Non-pigmented ciliary epithelial cell (primary cell): Measurements from ENCODE around the gene RASSF10.

ENCODE experiments used
- DNase-seq: peaks from one replicate; pipeline ENCODE4 v3.0.0-alpha.2; 2010; ENCODE audit warnings: low read depth

RASSF10 gene

GRCh38 chr11:13008625-13009475 lies at the start of gene RASSF10:
RASSF10 (plus strand) TSS chr11:13009316; CDS start chr11:13009577, 261 bp downstream.
- DNase-seq = no peak

GRCh38 chr11:12961615-12962014 lies 47.5 kb upstream of the RASSF10 start:
- DNase-seq = no peak

DNA sequence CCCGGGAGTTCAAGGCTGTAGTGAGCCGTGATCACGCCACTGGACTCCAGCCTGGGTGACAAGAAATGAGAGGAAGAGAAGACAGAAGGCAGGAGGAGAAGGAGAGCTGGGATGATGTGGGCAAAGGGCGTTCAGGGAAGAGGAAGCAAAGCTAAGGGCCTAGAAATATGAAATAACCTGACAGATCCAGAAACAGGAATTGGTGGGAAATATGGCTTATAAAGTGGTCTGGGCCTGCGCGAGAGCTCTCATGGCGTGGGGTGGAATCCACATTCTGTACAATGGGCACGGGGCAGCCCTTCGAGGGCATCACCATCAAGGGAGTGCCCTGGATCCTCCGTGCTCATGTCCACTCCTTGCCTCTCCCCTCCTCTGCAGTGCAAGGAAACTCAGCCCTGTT lies 46.8 kb upstream of the RASSF10 start:
- DNase-seq = no peak

- DNase-seq = no peak
Observed at GRCh38 chr11:12963051-12963450, 46.1 kb upstream of the RASSF10 start.

DNA sequence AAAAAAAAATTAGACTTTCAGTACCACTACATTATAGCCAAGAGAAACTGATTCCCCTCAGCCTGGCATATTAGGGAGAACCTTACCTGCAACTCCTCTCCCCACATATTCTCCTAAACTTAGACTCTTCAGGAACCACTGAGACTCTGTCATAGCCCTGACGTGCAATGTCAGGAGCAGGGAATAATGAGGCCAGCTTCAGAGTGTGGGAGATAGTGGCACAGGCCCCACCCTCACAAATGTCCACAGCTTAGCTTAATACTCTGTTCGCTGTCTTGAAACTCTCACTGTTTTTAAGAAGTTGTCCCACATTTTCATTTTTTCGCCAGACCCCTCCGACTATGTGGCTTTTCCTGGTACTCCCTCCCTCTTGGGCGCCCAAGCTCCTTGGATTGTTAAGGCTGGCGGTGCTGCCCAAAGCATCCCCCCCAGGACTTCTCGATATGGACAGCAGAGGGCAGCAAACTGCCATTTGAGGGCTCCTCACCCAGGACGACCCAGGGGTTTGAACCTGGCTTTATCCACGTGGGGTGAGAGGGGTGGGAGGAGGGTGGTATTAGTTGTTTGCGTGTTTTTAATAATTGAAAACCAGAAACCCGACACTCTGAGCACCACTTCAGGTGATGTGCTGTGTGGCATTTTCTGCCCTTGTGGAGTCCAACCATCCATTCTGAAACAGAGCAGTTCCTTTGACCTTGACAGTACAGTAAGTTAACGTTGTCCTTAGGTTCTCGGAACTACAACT lies 45.2 kb upstream of the RASSF10 start:
- DNase-seq = peak; percentile 9

GRCh38 chr11:12964650-12965049 lies 44.5 kb upstream of the RASSF10 start:
- no peak for DNase-seq

DNA sequence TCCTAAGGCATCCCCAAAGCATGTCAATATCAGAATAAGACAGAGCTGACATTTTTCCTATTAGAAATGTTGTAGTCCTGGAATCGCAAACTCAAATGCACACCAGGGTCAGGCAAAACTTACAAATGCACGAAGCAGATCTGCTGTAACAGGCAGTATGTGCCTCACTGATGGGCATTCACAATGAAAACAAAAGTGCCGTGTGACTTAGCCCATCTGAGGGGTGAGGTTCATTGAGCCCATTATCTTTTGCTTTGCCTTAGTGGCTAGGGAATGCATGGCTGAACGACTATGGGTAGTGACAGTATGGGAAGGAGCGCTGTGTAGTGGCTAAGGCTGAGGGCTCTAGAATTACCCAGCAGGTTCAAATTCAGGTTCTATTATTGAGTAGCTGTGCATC lies 43.1 kb upstream of the RASSF10 start:
- DNase-seq = no peak

- no peak for DNase-seq
Observed at GRCh38 chr11:12968101-12968500, 41.0 kb upstream of the RASSF10 start.

DNA sequence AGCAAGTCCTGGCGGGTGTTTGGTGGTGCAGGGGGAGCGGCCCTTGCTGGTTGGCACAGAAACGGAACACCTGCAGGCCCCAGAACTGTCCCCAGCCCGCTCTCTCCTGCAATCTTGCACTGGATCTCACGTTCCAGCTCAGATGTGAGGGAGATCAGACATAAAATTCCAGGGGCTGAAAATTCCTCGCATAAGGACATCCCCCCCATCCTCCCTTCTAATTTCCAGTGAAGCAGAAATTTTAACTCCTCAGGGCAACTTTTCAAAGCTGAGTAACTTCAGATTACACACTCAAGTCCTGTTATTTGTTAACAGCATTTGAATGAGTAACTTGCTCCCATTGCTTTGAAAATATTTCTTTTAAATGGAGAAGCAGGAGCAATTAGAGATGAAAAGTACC lies 40.3 kb upstream of the RASSF10 start:
- DNase-seq = no peak

DNA sequence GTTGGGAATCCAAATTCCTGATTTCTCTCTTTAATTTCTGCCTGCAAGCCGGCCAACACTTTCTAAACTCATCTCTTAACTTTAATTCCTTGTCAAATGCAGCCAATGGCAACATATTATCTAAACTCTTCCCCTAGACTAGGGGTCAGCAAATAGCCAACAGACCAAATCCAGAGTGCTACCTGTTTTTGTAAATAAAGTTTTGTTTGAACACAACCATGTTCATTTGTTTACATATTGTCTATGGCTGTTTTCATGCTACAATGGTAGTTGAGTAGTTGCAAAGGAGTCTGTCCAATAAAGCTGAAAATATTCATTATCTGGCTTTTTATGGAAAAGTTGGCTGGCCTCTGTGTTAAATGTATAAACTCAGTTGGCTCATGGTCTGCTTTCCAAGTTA lies 37.2 kb upstream of the RASSF10 start:
- DNase-seq = no peak

DNA sequence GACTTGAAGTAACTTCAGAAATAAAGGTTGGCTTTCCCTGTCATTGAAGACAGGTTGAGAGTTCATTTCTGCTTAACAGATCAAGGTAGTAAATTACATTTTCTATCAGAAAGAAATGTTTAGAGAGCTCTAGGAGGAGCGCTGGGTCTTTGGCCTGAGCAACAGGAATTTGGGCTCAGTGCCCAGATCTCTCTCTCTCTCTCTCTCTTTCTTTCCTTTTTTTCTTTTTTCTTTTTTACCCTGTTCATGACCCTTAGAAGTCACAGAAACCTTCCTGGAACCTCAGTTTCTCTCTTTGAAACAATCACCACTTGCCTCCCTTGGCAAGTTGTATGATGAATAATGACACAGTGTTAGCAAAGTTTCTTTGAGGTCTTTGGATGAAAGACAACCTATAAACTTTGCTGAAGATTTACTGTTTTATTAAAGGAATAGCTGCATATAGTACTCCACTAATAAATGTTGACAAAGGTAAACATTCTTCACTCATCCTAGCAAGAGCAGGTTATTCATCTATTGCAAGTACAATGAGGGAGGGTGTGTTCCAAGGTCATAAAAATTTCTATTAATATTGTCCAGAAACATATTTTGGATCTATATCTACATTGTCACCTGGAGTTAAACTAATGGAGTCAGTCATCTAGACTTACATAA lies 35.5 kb upstream of the RASSF10 start:
- no peak for DNase-seq

DNA sequence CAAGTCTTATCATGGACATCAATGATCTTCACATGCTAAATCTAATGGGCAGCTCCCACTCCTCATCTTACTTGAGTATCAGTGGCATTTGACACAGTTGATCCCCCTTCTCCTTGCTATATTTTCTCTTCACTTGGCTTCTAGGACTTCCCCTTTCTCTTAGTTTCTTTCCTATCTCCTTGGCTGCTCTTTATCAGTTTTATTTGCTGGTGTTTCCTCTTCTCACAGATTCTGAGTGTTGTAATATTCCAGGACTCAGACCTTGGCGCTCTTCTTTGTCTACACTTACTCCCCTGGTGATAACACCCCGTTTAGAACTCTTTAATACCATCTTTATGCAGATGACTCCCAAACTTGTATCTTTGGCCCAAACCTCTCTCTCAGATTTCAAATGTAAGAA lies 33.9 kb upstream of the RASSF10 start:
- no peak for DNase-seq

DNA sequence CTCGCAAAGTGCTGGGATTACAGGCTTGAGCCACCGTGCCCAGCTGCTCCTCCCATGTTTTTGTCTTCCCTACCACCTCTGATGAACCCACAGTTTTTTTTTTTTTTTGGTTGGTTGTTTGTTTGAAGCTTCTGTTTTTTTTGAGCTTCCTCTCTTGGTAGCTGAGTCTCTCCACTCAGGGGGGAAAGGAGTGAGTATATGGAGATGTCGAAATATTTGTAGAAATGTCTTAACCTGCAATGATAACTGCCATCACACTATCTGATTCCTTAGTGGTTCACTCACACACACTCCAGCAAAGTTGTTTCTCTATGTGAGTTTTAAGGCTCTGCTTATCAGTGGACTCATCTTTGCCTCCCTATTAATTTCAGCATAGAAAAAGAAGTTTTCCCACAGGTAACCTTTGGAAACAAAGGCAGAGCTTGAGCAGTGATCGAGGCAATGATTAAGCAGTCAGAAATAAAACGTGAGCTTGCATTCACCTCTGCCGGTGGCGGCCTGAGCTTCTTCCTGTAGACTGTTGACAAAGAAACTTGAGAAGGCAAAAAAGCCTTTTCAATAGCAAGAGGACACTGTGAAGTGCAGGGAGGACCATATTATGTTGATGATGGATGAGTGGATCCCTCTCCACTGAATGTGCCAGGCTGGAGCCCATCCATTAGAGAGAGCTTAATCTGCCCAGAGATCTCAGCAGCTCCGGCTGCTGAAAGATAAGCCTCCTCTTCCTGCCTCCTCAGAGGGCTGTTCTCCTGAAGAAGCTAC lies 29.0 kb upstream of the RASSF10 start:
- no peak for DNase-seq

DNA sequence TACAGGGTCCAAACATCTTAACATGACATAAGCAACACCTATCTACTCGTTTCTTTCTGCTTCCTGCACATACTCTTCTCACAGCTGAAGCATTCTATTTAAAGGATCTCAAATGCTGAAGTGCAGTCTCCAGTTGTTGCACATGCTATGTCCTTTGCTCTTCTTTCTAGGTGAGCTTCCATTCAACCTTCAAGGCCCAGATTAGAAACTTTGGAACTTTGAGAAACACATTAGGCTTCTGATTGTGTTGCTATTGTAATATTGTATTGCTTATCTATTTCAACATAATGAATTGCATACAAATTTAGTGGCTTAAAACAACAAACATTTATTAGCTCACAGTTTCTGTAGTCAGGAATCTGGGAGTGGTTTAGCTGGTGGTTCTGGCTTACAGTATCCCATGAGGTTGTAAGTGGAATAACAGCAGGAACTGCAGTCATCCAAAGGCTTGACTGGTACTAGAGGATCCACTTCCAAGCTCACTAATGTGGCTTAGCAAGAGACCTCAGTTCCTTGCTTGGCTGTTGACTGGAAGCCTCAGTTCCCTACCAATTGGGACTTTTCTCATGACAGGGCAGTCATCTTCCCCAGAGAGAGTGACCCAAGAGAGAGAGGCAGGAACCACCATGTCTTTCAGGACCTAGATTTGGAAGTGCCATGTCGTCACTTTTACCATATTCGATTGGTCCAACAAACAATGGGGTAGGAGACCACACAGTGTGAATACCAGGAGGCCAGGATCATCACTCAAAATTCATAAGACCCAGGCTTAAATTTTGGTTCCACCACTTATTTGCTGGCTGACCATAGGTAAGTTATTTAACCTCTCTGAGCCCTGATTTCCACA lies 27.2 kb upstream of the RASSF10 start:
- DNase-seq = no peak

- DNase-seq = no peak
Observed at GRCh38 chr11:12983336-12983735, 25.8 kb upstream of the RASSF10 start.

DNA sequence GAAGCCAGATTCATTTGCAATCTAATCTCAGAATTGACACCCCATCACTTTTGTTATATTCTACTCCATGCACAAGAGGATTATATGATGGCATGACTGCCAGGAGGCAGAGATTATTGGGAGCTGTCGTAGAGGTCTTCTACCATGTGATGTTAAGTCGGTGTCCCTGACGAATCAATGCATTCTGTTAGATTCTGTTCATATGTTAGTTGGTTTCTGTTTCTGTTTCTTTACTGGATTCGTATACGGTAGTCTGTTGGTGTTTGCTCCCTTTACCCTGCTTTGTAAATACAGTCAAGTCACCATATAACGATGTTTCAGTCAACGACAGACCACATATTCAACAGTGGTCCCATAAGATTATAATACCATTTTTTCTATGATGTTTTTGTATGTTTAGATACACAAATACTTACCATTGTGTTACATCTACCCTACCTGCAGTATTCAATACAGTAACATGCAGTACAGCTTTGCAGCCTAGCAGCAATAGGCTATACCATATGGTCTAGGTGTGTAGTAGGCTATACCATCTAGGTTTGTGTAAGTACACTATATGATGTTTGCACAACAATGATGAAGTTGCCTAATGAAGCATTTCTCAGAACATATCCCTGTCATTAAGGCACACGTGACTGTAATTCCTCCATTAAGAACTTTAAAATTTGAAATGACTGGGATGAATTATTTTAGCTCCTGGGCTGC lies 22.8 kb upstream of the RASSF10 start:
- DNase-seq = no peak

DNA sequence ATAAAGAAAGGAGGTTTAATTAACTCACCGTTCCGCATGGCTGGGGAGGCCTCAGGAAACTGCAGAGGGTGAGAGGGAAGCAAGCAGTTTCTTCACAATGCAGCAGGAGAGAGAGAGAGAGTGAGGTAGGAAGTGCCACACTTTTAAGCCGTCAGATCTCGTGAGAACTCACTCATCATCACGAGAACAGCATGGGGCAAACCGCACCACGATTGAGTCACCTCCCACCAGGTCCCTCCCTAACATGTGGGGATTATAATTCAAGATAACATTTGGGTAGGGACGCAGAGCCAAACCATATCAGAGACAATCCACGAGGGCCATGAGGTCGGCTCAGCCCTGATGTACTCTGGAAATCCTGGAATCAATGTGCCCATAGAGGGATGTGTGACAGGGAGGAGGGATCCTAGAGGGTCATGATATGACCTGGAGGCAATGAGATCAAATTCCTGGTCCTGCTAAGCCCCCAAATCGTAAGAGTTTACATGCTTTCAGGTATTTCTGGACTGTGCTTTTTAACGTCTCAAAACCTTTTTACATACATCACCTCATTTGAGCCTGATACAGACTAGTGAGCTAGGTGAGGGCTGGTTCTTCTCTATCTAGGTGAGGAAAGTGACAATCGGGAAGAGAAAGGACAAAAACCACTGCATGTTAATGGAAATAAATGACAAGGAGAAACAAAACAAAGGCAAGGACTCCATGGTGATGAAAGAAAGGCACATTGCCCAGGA lies 19.5 kb upstream of the RASSF10 start:
- DNase-seq = peak; percentile 11

DNA sequence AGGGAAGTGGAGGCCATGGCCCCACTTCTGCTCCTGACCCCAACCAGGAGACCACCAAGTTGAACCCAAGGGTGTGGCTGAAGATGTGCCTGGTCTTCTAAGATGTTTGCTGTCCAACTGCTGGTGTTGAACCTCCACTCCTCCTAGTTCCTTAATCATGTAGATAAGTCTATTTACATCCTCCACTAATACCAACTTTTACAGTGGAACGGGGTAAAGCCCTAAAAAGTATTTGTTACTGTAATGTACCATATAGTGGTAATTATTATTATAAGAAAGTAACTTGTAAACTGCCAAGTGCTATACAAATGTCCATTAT lies 19.0 kb upstream of the RASSF10 start:
- DNase-seq = no peak

- no peak for DNase-seq
Observed at GRCh38 chr11:12991426-12991825, 17.7 kb upstream of the RASSF10 start.

DNA sequence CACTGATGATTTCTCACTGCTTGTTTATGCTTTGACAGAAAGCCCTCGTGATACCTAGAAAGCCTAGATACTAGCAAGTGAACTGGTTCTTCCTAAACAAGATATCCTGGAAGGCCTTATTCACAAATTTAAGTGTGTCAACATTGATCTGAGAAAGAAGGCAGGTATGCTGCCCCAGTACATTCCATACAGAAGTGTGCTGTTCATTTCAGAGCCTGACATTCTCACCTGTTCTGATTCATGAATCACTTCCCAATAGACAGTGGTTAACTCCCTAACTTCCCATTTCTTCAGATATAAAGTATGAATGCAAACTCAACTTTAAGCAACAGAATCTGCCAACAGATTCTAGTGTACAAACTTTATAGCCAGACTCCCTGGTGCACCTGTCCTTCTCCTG lies 15.5 kb upstream of the RASSF10 start:
- no peak for DNase-seq
